Stimulated activated CD8-positive, alpha-beta memory T cell treated with anti-CD3 and anti-CD28 coated beads, Interleukin-15, amount 100 ng/mL, for 1 hour (primary cell): ENCODE measurements around the gene SNTG2.

Experiments
- DNase-seq: peaks from one replicate; pipeline ENCODE4 v3.0.0-alpha.2; 2020; ENCODE audit warnings: low read depth

The SNTG2 gene

DNA sequence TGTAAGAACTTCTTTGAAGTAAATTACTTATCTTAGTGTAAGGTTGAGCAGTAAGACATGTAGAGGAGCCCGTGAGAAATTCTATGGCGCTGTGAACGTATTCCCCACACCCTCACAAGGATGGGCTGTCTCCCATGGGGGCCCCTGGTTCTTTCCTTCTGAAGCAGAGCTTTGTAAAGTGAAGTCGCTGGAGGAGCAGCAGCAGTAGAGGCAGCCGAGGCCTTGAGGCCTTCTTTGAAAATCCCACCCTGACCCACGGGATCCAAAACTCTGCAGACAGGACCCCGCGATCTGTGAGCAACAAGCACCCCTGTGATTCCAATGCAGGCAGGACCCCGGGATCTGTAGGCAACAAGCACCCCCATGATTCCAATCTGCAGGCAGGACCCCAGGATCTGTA, 23.8 kb upstream of the SNTG2 start:
- DNase-seq = no peak

GRCh38 chr2:929011-929735, 21.5 kb upstream of the SNTG2 start:
- no peak for DNase-seq

GRCh38 chr2:929925-930324, 20.7 kb upstream of the SNTG2 start:
- DNase-seq = no peak

GRCh38 chr2:930935-931334, 19.7 kb upstream of the SNTG2 start:
- DNase-seq = no peak

GRCh38 chr2:932320-933115, 18.1 kb upstream of the SNTG2 start:
- DNase-seq = no peak

DNA sequence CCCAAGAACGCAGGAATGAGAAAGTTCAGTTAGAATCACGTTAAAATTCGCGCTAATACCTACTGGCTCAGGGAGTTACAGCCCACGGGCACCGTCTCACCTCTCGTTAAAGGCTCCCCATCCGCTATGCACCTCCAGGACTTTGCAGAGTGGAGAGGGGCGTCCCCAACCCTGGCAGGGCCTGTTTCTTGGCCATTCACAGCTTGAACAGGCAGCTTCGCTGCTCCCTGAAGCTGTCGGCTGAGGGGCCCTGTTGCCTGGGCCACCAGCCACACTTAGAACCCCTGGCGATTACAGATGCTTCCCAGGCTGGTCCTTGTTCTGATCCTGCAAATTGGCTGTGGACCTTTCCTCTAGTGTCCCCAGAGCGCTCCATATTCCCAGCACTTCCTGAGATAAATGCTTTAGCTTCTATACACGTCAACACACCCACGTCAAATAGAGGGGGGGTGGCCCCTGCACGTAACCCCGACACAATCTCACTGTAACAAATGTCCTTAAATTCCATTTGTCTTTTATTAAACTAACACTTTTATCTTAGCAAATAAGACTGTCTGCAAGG, 16.8 kb upstream of the SNTG2 start:
- no peak for DNase-seq

- DNase-seq = no peak
Observed at GRCh38 chr2:937530-937929, 13.1 kb upstream of the SNTG2 start.

DNA sequence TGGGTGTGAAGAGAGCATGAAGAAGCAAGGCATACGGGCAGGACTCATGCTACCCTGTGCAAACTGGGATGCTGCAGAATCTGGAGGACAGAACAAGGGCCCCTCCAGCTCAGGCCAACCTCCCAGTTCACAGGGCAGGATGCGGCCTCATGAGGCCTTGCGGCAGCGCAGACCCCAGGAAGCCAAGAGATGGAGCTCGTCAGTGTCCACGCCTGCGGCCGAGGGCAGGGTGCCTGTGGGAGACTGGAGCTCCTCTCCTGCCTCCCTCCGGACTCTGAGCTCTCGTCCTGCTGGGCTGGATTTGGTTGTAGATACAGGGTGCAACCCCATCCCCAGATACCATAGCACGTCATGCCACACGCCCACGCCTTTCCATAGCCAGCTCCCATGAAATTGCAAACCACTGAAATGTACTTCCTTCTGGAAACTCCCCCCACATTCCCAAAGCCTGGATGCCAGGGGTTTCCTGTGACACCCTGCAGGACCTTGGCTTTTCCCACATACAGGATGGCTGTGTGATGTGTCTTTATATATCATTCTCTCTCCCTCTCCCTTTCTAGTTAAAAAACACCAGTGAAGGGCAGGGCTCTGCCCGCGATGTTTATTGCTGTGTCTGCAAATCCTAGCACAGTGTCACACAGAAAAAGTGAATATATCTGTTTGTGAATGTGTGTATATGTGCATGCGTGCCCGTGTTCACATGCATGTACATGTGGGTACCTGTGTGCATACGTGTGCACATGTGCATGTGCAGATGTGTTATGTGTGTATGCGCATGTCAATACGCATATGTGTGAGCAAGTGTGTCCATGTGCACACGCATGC, 12.3 kb upstream of the SNTG2 start:
- DNase-seq = no peak

DNA sequence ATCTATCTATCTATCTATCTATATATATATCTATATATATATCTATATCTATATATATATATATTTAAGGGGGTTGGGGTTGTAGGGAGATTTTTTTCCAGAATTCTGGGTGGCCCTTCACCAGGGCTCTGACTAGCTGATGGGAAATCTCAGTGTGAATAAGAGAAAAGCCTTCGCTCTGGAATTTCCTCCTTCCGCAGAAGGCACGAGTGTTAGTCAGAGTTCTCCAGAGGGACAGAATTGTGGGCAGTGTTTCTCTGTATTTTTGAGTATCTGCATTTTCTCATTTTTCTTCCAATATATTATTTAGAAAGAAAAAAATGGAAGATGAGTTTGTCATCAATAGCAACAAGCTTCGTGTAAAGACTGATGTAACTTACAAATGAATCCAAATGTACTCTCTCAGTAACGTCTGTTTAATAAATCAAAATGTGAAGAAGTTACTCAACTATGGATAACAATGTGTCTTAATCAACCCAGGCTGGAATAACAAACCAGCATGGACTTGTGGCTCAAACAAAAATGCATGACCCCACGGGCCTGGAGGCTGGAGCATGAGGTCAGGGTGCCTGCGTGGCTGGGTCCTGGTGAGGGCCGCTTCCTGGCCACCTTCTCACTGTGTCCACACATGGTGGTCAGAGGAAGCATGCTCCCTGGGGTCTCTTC, 10.6 kb upstream of the SNTG2 start:
- DNase-seq = no peak

- no peak for DNase-seq
Observed at GRCh38 chr2:941871-942270, 8.8 kb upstream of the SNTG2 start.

DNA sequence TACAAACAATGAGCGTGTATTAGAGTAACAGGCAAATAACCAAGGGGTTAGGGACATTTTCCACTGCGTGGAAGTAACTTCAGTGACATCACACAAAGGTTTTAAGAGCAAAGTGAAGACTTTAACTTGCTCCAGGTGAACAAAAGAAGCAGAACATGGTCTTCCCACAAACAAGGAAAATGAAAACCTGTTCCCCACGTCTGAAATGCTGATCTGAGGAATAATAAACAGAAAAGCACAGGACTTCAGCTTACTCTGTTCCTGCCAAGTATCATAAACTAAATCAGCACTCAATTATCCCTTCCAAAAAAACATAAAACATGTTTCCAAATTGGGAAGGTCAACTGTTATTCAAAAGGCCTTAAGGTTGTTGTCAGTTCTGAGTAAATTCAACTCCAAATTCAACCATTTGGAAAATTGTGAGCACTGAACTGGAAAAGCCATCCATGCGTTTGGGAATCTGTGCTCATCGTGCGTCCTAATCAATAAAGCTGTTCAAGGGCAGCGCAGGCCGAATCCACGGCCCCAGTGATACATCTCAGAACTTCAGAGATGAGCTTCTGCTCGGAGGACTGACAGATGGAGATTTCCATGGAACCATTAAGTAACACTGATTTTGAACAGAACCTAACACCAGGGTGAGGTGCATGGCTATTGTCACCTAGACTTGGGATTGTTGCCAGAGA, 7.7 kb upstream of the SNTG2 start:
- DNase-seq = no peak

- no peak for DNase-seq
Observed at GRCh38 chr2:943461-943797, 7.2 kb upstream of the SNTG2 start.

GRCh38 chr2:943821-944220, 6.8 kb upstream of the SNTG2 start:
- no peak for DNase-seq

GRCh38 chr2:944693-945092, 6.0 kb upstream of the SNTG2 start:
- no peak for DNase-seq

DNA sequence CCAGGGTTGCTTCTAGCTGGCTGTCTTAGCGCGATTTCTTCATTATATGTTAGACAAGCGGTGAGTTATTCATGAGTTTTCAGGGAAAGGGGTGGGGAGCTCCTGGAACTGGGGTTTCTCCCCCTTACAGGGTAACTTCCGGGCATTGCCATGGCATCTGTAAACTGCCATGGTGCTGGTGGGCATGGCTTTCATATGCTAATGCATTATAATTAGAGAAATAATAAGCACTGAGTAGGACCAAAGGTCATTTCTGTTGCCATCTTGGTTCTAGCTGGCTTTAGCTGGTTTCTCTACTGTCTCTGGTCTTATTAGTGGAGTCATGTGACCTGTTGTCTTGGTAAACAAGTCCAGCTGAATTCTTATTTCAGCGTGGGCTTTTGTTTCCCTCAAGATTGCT, 5.5 kb upstream of the SNTG2 start:
- no peak for DNase-seq

DNA sequence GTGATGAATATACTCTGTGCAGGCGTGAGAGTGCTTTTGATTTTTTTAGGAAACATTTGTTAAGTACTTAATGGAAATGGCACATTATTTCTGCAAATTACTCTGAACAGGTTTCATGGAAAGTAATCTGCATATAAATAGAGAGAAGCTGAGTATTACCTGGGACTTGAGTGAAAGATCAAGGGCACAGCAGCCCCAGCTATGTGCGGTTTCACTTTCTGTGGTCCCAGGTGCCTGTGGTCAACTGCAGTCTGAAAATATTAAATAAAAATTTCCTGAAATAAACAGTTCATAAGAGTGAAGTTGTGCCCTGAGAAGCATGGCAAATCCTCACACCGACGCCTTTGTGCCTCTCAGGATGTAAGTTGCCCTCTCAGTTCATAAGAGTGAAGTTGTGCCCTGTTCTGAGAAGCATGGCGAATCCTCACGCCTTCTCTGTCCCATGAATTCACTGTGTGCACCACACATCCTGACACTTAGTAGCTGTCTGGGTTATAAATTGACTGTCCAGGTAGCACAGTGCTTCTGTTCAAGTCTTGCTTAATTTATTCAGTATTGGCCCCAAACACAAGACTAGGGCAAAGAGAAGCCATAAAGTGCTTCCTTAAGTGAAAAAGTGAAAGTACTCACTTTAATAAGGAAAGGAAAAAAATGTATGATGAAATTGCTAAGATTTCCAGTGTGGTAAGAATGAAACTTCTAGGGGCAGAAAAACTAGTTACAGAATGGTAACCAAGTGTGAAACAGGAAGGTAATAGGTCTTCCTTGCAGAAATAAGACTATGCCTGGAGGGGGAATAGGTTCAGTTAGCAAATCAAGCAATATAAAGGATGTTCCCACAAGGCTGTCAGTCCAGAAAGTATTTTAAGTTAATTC, 4.3 kb upstream of the SNTG2 start:
- no peak for DNase-seq

GRCh38 chr2:949384-950079, 1.1 kb upstream of the SNTG2 start:
- no peak for DNase-seq

DNA sequence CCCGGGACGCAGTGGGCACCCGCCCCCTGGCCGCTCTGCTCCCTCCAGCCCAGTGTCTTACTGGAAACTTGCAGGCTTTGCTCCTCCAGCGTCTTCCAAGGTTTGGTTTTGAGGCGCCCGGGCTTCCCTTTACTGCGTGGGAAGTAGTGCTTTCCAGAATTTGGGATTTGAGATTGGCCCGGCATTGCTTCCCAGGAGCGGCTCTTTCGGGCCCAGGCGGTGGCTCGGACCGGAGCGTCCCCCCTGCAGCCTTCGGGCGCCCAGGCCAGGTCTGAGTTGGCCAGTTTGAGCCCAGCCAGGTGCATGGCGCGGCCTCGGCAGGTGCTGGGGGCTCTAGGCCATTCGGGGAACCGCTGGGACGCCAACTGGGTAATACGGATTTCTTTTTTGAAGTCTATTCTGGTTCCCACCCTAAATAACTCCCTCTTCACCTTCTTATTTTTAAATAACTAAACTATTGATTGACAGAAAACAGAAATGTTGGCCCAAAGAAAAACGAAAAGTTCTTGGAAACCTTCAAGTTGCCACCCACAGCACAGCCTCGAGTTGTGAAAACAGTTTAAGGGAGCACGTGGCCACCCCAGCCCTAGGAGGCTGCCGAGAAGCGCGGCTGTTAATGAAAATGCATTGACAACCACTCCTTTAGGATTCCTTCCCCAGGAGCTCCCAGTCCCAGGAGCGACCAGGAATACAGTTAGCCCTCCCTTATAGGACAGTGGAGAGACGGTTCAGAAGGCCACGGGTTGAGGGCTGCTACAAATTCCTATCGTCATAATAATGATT, 766 bp downstream of the SNTG2 start:
- no peak for DNase-seq

- DNase-seq = no peak
Observed at GRCh38 chr2:953408-953807, 2.8 kb downstream of the SNTG2 start.
